NCI-H526 treated with DMSO at 0.1 percent for 48 hours (cell line): Measurements from ENCODE around the gene CCR1.
"Not testable (repeated sequence)": the region's sequence is repeated elsewhere in the genome, so short reads cannot be mapped to it uniquely, and the experiment has no call there.

ENCODE experiments used
- DNase-seq: peaks from one replicate; lab custom pipeline; 2025; lab: John Stamatoyannopoulos, UW

Gene CCR1

GRCh38 chr3:46168583-46169345 is 39.3 kb downstream of the CCR1 start:
- no peak for DNase-seq

- no peak for DNase-seq
Measured at GRCh38 chr3:46163556-46164041, 44.5 kb downstream of the CCR1 start.

GRCh38 chr3:46162975-46163555 is 45.0 kb downstream of the CCR1 start:
- no peak for DNase-seq

GRCh38 chr3:46157685-46158084 is 50.4 kb downstream of the CCR1 start:
- DNase-seq, result not testable (repeated sequence)

GRCh38 chr3:46154311-46154710 is 53.8 kb downstream of the CCR1 start:
- DNase-seq, result no peak
